GM12878 (cell line): ENCODE data around the gene POGZ. TPM values are rescaled to one million over a fixed set of nuclear protein-coding genes. Genes with fewer than 3 reads are reported as not detected.

ENCODE experiments used
- ATAC-seq: fragments of 200-7000 bp; cut with Tn5 transposase; 3 replicates; pipeline ENCODE4 v1.9.1; 2020; ENCODE audit warnings: mild to moderate bottlenecking, moderate library complexity
- BruUV-seq: library from RNA; stranded (reverse); fragments of 400-500 nt; replicated peaks from 2 replicates; lab custom pipeline; 2021; lab: Mats Ljungman, UMichigan
- CTCF ChIA-PET: fragments of 300-600 bp; sonication (Branson Sonifier 250); formaldehyde crosslinking; extraction: SDS; loops from one replicate; lab custom pipeline; 2021; ENCODE audit warnings: inconsistent platforms; lab: Yijun Ruan, JAX
- POLR2A ChIA-PET: fragments of 350-600 bp; formaldehyde crosslinking; extraction: SDS; loops from one replicate; lab custom pipeline; 2021; ENCODE audit warnings: inconsistent platforms; lab: Charles Lee
- RAD21 ChIA-PET: fragments of 300-600 bp; sonication (Branson Sonifier 250); formaldehyde crosslinking; loops from one replicate; lab custom pipeline; 2023; ENCODE audit warnings: antibody characterized with exemption; ENCODE audit not compliant: unreplicated experiment; lab: Charles Lee
- SMC1A ChIA-PET: fragments of 300-600 bp; sonication (Branson Sonifier 250); formaldehyde crosslinking; loops from one replicate; lab custom pipeline; 2023; ENCODE audit not compliant: unreplicated experiment, uncharacterized antibody; lab: Charles Lee
- DNase-seq: peaks from one replicate; pipeline ENCODE4 v3.0.0-alpha.2; 2011; ENCODE audit warnings: low read depth, low spot score
- FAIRE-seq: peaks from 3 replicates; lab custom pipeline; 2011; peaks lifted over from hg19 to GRCh38; lab: Jason Lieb, UNC
- H2AFZ ChIP-seq: 2 replicates; pipeline ENCODE4 v1.6.0; 2011; ENCODE audit warnings: low read depth, low read length, control low read depth; ENCODE audit not compliant: control insufficient read depth
- H3K27ac ChIP-seq: 2 replicates; pipeline ENCODE4 v1.5.1; 2011; ENCODE audit warnings: control low read depth; ENCODE audit not compliant: control insufficient read depth, insufficient read depth
- H3K27me3 ChIP-seq, 2 experiments: replicated peaks in 1 of 2; 2 replicates each; pipeline versions ENCODE4 v1.6.0 to v1.6.1; 2011; ENCODE audit warnings: low read length in 1 of 2; ENCODE audit not compliant: control insufficient read depth in 2 of 2, insufficient read depth in 2 of 2
- H3K36me3 ChIP-seq, 2 experiments: 2 replicates each; pipeline ENCODE4 v1.5.1; 2011; ENCODE audit warnings: low read length in 1 of 2; ENCODE audit not compliant: control insufficient read depth in 2 of 2, insufficient read depth in 2 of 2
- H3K4me1 ChIP-seq: 2 replicates; pipeline ENCODE4 v1.6.1; 2011; ENCODE audit warnings: mild to moderate bottlenecking, low read length, moderate library complexity, mixed read lengths; ENCODE audit not compliant: control insufficient read depth, insufficient read depth
- H3K4me2 ChIP-seq: 2 replicates; pipeline ENCODE4 v1.6.0; 2011; ENCODE audit warnings: control low read depth; ENCODE audit not compliant: control insufficient read depth, insufficient read depth
- H3K4me3 ChIP-seq: fragments of 200-600 bp; sonication (generic); 2 replicates; pipeline ENCODE4 v1.5.1; 2016
- H3K79me2 ChIP-seq: 2 replicates; pipeline ENCODE4 v1.6.0; 2011; ENCODE audit warnings: low read length; ENCODE audit not compliant: control insufficient read depth, insufficient read depth
- H3K9ac ChIP-seq: 2 replicates; pipeline ENCODE4 v1.8.0; 2011; ENCODE audit warnings: low read length, control low read depth, mixed read lengths; ENCODE audit not compliant: control insufficient read depth, insufficient read depth
- H3K9me3 ChIP-seq: replicated peaks from 3 replicates; pipeline ENCODE4 v1.5.1; 2011; ENCODE audit warnings: mild to moderate bottlenecking, low read length; ENCODE audit not compliant: control insufficient read depth, insufficient read depth
- H4K20me1 ChIP-seq: 2 replicates; pipeline ENCODE4 v1.6.0; 2011; ENCODE audit not compliant: control insufficient read depth, insufficient read depth
- ATF7 ChIP-seq: fragments of 450-650 bp; IDR thresholded peaks from 2 replicates; pipeline ENCODE4 v1.6.1; 2016; ENCODE audit warnings: low read depth, mild to moderate bottlenecking
- CEBPB ChIP-seq, 2 experiments: fragments of 150-350 bp in 1 of 2; IDR thresholded peaks; 2 replicates each; pipeline ENCODE4 v1.6.1; 2012 to 2014; ENCODE audit warnings: low read depth in 2 of 2, low read length in 2 of 2, borderline replicate concordance in 1 of 2, inconsistent platforms in 1 of 2
- GATAD2B ChIP-seq: fragments of 450-650 bp; conservative IDR thresholded peaks from 2 replicates; pipeline ENCODE4 v1.6.1; 2017; ENCODE audit warnings: low read depth, mild to moderate bottlenecking, moderate library complexity
- KAT2A ChIP-seq: conservative IDR thresholded peaks from 2 replicates; pipeline ENCODE4 v1.6.1; 2011; ENCODE audit warnings: low read depth, low read length; ENCODE audit not compliant: control insufficient read depth
- PAX8 ChIP-seq: fragments of 450-650 bp; IDR thresholded peaks from 2 replicates; pipeline ENCODE4 v1.6.1; 2017; ENCODE audit warnings: mild to moderate bottlenecking, moderate library complexity
- POLR2AphosphoS5 ChIP-seq: IDR thresholded peaks from 2 replicates; pipeline ENCODE4 v1.6.1; 2011; ENCODE audit warnings: mild to moderate bottlenecking, low read length, inconsistent platforms
- RCOR1 ChIP-seq: conservative IDR thresholded peaks from 2 replicates; pipeline ENCODE4 v1.6.1; 2012; ENCODE audit warnings: low read depth, low read length, improper control_type of control experiment
- SREBF2 ChIP-seq: IDR thresholded peaks from 2 replicates; pipeline ENCODE4 v1.6.1; 2012; ENCODE audit warnings: mild to moderate bottlenecking, low read length
- ZZZ3 ChIP-seq: IDR thresholded peaks from 2 replicates; pipeline ENCODE4 v1.6.1; 2011; ENCODE audit warnings: low read depth; ENCODE audit not compliant: control insufficient read depth, insufficient read length
- WGBS: methylation state at CpG from one replicate; pipeline ENCODE4 v1.1.6; 2016; ENCODE audit warnings: low lambda C conversion rate; ENCODE audit not compliant: insufficient replicate concordance, insufficient coverage; ENCODE audit errors: missing lambda C conversion rate; 5-methylcytosine and 5-hydroxymethylcytosine counted together
- in situ Hi-C: fragments of 300-500 bp; cut with MboI; formaldehyde crosslinking; loops from 9 replicates; pipeline ENCODE4 v1.14.3; 2018; ENCODE audit warnings: mixed read lengths
- intact Hi-C: fragments of 100-400 bp; cut with micrococcal nuclease; formaldehyde crosslinking; loops from one replicate; pipeline ENCODE4 v1.14.2; 2022; ENCODE audit not compliant: unreplicated experiment
- polyA plus RNA-seq, 11 experiments: library from polyadenylated mRNA; depleted of rRNA in 4 of 11; unstranded in 6 of 11; stranded (reverse) in 5 of 11; fragments of >200 nt; fragmentation: Nextera tagmentation in 4 of 11; fragmentation: Illumina TruSeq in 1 of 11; extraction: Ambion mirVana in 4 of 11; extraction: Trizol in 1 of 11; gene quantifications; 1 replicate in 1 of 11; 2 replicates in 10 of 11; pipeline versions ENCODE4 v1.2.1 to v1.2.3, GENCODE V29; 2011 to 2016; ENCODE audit warnings: inconsistent platforms in 2 of 11, missing spikeins in 2 of 11, low read depth in 1 of 11
- total RNA-seq, 4 experiments: library from RNA; depleted of rRNA in 3 of 4; stranded (reverse); fragments of >200 nt in 3 of 4; fragmentation: Illumina TruSeq in 1 of 4; extraction: Trizol in 1 of 4; gene quantifications; 2 replicates each; pipeline versions ENCODE4 v1.2.1 to v1.2.3, GENCODE V29; 2013 to 2021
- TF ChIP-seq, protein P1 (sequence below): fragments of 450-650 bp; IDR thresholded peaks from 2 replicates; pipeline ENCODE4 v1.6.1; 2018; ENCODE audit warnings: mild to moderate bottlenecking, low read depth, moderate library complexity; ENCODE audit not compliant: partially characterized antibody
- TF ChIP-seq, protein P2 (sequence below): IDR thresholded peaks from 2 replicates; pipeline ENCODE4 v1.6.1; 2012; ENCODE audit warnings: low read depth, low read length, improper control_type of control experiment
- TF ChIP-seq, protein P3 (sequence below): IDR thresholded peaks from 2 replicates; pipeline ENCODE4 v1.6.1; 2012; ENCODE audit warnings: low read length, inconsistent platforms
- TF ChIP-seq, protein P4 (sequence below): fragments of 450-650 bp; conservative IDR thresholded peaks from 2 replicates; pipeline ENCODE4 v1.6.1; 2017; ENCODE audit warnings: mild to moderate bottlenecking, moderate library complexity

Gene POGZ
- total and polyA plus RNA-seq, 10 of the 15 experiments (the other 5 are each of a cell fraction or from before 2014, with no cell fraction given) = 11.3 to 80.6 (median 35.8) TPM

DNA sequence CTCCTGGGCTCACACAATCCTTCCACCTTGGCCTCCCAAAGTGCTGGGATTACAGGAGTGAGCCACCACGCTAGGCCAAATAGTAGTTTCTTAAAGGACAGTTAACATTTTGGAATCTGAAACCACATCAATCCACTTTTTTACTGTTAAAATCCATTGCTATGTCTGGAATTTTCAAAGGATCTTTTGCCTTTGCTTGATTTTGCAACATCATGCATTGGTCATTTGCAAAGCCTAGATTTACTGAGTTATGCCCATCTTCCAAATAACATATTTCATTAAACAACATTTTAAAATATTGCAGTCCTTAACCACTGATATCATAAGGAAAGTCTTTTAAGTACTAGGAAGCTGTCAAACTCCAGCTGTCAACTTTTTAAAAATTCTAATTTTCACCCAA lies 3.3 kb downstream of the POGZ start:
- Histone ChIP-seq H3K9me3 (no peaks in the 10 kb centered on the region), H3K27me3 (no peaks in the 10 kb centered on the region), H4K20me1 (peaks cover 3% of the 10 kb centered on the region; the same call in 1 of the 2 replicates), H2AFZ (no peak overlapping the region), H3K36me3 (no peaks in the 10 kb centered on the region), H3K4me1 (peaks cover 6% of the 10 kb centered on the region), H3K4me3 (peak overlapping the region; percentile 94), H3K4me2 (peak overlapping the region; percentile 52; the same call in 1 of the 2 replicates), H3K9ac (no peak overlapping the region), H3K27ac (no peak overlapping the region), H3K79me2 (peaks cover 76% of the 10 kb centered on the region)
- in situ Hi-C loops = no loop called here
- FAIRE-seq = no peak
- TSS peak; percentile 47 for BruUV-seq
- no peak for ATAC-seq
- CTCF ChIA-PET = interaction anchor here (0.7 to 5.5 kb wide), 3 partner anchors 8 to 11 kb away, joined by 4 to 33 read pairs (median 4); no protein-coding TSS in a partner anchor
- DNase-seq = no peak
- RAD21 ChIA-PET = interaction anchor here (1.6 to 4.0 kb wide), 3 partner anchors 11 to 19 kb away, joined by 3 to 20 read pairs (median 4); no protein-coding TSS in a partner anchor
- SMC1A ChIA-PET = interaction anchor here (0.8 to 4.5 kb wide), 7 partner anchors 9 to 138 kb away, joined by 3 to 30 read pairs (median 3); no protein-coding TSS in a partner anchor
- WGBS = 95% methylated on average over 1 of the region's 1 CpG
- POLR2A ChIA-PET = interaction anchor here (0.7 to 1.7 kb wide), 6 partner anchors 8 to 1099 kb away, joined by 4 to 8 read pairs (median 5); no protein-coding TSS in a partner anchor
- intact Hi-C loops = no loop called here
- TF ChIP-seq GATAD2B (no peak), ATF7 (no peak), SREBF2 (no peak), POLR2AphosphoS5 (no peak), RCOR1 (no peak), PAX8 (no peak), CEBPB (IDR thresholded peaks at IDR 0.05; ENCODE audit: borderline replicate concordance in 1 of 2, low read depth in 2 of 2, low read length in 2 of 2) (no peak), ZZZ3 (no peak), KAT2A (no peak)
- TF ChIP-seq, protein P1, sequence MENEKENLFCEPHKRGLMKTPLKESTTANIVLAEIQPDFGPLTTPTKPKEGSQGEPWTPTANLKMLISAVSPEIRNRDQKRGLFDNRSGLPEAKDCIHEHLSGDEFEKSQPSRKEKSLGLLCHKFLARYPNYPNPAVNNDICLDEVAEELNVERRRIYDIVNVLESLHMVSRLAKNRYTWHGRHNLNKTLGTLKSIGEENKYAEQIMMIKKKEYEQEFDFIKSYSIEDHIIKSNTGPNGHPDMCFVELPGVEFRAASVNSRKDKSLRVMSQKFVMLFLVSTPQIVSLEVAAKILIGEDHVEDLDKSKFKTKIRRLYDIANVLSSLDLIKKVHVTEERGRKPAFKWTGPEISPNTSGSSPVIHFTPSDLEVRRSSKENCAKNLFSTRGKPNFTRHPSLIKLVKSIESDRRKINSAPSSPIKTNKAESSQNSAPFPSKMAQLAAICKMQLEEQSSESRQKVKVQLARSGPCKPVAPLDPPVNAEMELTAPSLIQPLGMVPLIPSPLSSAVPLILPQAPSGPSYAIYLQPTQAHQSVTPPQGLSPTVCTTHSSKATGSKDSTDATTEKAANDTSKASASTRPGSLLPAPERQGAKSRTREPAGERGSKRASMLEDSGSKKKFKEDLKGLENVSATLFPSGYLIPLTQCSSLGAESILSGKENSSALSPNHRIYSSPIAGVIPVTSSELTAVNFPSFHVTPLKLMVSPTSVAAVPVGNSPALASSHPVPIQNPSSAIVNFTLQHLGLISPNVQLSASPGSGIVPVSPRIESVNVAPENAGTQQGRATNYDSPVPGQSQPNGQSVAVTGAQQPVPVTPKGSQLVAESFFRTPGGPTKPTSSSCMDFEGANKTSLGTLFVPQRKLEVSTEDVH = no peak
- TF ChIP-seq, protein P2, sequence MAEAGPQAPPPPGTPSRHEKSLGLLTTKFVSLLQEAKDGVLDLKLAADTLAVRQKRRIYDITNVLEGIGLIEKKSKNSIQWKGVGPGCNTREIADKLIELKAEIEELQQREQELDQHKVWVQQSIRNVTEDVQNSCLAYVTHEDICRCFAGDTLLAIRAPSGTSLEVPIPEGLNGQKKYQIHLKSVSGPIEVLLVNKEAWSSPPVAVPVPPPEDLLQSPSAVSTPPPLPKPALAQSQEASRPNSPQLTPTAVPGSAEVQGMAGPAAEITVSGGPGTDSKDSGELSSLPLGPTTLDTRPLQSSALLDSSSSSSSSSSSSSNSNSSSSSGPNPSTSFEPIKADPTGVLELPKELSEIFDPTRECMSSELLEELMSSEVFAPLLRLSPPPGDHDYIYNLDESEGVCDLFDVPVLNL = no peak
- TF ChIP-seq, protein P3, sequence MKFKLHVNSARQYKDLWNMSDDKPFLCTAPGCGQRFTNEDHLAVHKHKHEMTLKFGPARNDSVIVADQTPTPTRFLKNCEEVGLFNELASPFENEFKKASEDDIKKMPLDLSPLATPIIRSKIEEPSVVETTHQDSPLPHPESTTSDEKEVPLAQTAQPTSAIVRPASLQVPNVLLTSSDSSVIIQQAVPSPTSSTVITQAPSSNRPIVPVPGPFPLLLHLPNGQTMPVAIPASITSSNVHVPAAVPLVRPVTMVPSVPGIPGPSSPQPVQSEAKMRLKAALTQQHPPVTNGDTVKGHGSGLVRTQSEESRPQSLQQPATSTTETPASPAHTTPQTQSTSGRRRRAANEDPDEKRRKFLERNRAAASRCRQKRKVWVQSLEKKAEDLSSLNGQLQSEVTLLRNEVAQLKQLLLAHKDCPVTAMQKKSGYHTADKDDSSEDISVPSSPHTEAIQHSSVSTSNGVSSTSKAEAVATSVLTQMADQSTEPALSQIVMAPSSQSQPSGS = no peak
- TF ChIP-seq, protein P4, sequence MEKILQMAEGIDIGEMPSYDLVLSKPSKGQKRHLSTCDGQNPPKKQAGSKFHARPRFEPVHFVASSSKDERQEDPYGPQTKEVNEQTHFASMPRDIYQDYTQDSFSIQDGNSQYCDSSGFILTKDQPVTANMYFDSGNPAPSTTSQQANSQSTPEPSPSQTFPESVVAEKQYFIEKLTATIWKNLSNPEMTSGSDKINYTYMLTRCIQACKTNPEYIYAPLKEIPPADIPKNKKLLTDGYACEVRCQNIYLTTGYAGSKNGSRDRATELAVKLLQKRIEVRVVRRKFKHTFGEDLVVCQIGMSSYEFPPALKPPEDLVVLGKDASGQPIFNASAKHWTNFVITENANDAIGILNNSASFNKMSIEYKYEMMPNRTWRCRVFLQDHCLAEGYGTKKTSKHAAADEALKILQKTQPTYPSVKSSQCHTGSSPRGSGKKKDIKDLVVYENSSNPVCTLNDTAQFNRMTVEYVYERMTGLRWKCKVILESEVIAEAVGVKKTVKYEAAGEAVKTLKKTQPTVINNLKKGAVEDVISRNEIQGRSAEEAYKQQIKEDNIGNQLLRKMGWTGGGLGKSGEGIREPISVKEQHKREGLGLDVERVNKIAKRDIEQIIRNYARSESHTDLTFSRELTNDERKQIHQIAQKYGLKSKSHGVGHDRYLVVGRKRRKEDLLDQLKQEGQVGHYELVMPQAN = no peak
